AG04450 (cell line): Measurements from ENCODE around the gene SCPEP1. TPM values are rescaled to one million over a fixed set of nuclear protein-coding genes. Genes with fewer than 3 reads are reported as not detected.

Experiments
- CTCF ChIA-PET: fragments of 300-600, 350-600 bp; formaldehyde crosslinking; extraction: SDS; loops from one replicate; lab custom pipeline; 2022; ENCODE audit warnings: antibody characterized with exemption, inconsistent platforms; lab: Charles Lee
- POLR2A ChIA-PET: fragments of 350-600 bp; formaldehyde crosslinking; extraction: SDS; loops from one replicate; lab custom pipeline; 2021; ENCODE audit warnings: antibody characterized with exemption, inconsistent platforms; lab: Yijun Ruan, JAX
- DNase-seq: peaks from one replicate; pipeline ENCODE4 v3.0.0-alpha.2; 2011; ENCODE audit warnings: low read depth, low spot score
- H3K27ac ChIP-seq: one replicate; pipeline ENCODE4 v1.5.1; 2012; ENCODE audit warnings: low read depth, low read length, control low read depth
- H3K27me3 ChIP-seq: one replicate; pipeline ENCODE4 v1.6.0; 2012; ENCODE audit warnings: low read length; ENCODE audit not compliant: control insufficient read depth, insufficient read depth
- H3K4me3 ChIP-seq: 2 replicates; pipeline ENCODE4 v1.5.1; 2011; ENCODE audit warnings: mild to moderate bottlenecking, low read depth, low read length, control low read depth
- H3K9me3 ChIP-seq: 2 replicates; pipeline ENCODE4 v1.5.1; 2012; ENCODE audit warnings: low read length; ENCODE audit not compliant: control insufficient read depth, insufficient read depth
- CTCF ChIP-seq: IDR thresholded peaks from 2 replicates; pipeline ENCODE4 v1.5.1; 2011; ENCODE audit warnings: low read depth, low read length, control low read depth, inconsistent platforms
- polyA plus RNA-seq: library from polyadenylated mRNA; depleted of rRNA; stranded (reverse); fragments of >200 nt; gene quantifications from 2 replicates; pipeline ENCODE4 v1.2.3, GENCODE V29; 2011

Gene SCPEP1
- polyA plus RNA-seq, 1 experiment = 66.4 TPM

- no peaks in the 10 kb centered on the region for H3K27me3 ChIP-seq
- H3K9me3 ChIP-seq = peaks cover 6% of the 10 kb centered on the region
- POLR2A ChIA-PET = no interaction called here
- H3K4me3 ChIP-seq = no peak overlapping the region
- CTCF ChIA-PET = interaction anchor here (1.0 kb wide), 1 partner anchor 18 kb away, joined by 6 read pairs; no protein-coding TSS in a partner anchor
- DNase-seq = no peak
- TF ChIP-seq CTCF = no peak
- no peak overlapping the region for H3K27ac ChIP-seq
Measured at GRCh38 chr17:57027852-57028251, 49.9 kb downstream of the SCPEP1 start.

- H3K27ac ChIP-seq = no peak overlapping the region
Measured at GRCh38 chr17:57032343-57032742, 54.4 kb downstream of the SCPEP1 start.

GRCh38 chr17:57033296-57033695, 55.4 kb downstream of the SCPEP1 start:
- H3K27me3 ChIP-seq = peaks cover 3% of the 10 kb centered on the region
- H3K27ac ChIP-seq = no peak overlapping the region
- ChIA-PET POLR2A (no interaction called here), CTCF (no interaction called here)
- DNase-seq = no peak
- TF ChIP-seq CTCF = no peak
- H3K4me3 ChIP-seq = no peak overlapping the region
- peaks cover 3% of the 10 kb centered on the region; the same call in 1 of the 2 replicates for H3K9me3 ChIP-seq

More at GRCh38 chr17:57032343-57032742, 54.4 kb downstream of the SCPEP1 start:
- ChIA-PET POLR2A (no interaction called here), CTCF (no interaction called here)
- no peak for DNase-seq
- no peaks in the 10 kb centered on the region for H3K27me3 ChIP-seq
- no peak overlapping the region for H3K4me3 ChIP-seq
- H3K9me3 ChIP-seq = peaks cover 6% of the 10 kb centered on the region
- TF ChIP-seq CTCF = no peak

GRCh38 chr17:57034807-57035754, 57.1 kb downstream of the SCPEP1 start:
- Histone ChIP-seq H3K4me3 (no peak overlapping the region), H3K9me3 (no peaks in the 10 kb centered on the region), H3K27me3 (peaks cover 3% of the 10 kb centered on the region), H3K27ac (no peak overlapping the region)
- POLR2A ChIA-PET = no interaction called here
- DNase-seq = no peak
- TF ChIP-seq CTCF = no peak
- CTCF ChIA-PET = no interaction called here

GRCh38 chr17:57035971-57036481, 58.1 kb downstream of the SCPEP1 start:
- TF ChIP-seq CTCF = no peak
- POLR2A ChIA-PET = no interaction called here
- H3K9me3 ChIP-seq = no peaks in the 10 kb centered on the region
- CTCF ChIA-PET = no interaction called here
- DNase-seq = no peak
- no peak overlapping the region for H3K4me3 ChIP-seq
- H3K27me3 ChIP-seq = peaks cover 3% of the 10 kb centered on the region
- no peak overlapping the region for H3K27ac ChIP-seq
